NT2/D1 (cell line): ENCODE measurements around the gene CIB4.

Experiments
- SUZ12 ChIP-seq: IDR thresholded peaks from 2 replicates; pipeline ENCODE4 v1.6.1; 2011; ENCODE audit not compliant: insufficient read length, insufficient read depth; ENCODE audit errors: extremely low read depth
- YY1 ChIP-seq: IDR thresholded peaks from 2 replicates; pipeline ENCODE4 v1.6.1; 2011; ENCODE audit not compliant: insufficient read length, insufficient read depth
- ZNF274 ChIP-seq: IDR thresholded peaks from 2 replicates; pipeline ENCODE4 v1.6.1; 2011; ENCODE audit warnings: mild to moderate bottlenecking, low read depth, low read length

DNA sequence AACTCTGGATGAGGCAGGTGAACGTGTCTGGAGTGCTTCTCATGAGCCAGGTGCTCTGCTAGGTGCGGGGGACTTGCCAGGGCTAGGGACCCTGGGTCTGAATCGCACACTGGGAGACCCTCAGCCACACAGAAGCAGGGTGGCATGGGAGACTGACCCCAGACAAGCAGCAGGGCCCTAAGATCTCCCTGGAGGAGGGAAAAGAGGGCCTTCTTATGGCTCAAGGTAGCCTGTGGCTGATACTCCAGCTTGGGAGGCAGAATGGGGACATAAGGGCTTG lies 12.8 kb upstream of the CIB4 start:
- TF ChIP-seq YY1 (no peak), SUZ12 (no peak), ZNF274 (no peak)
